COLO829 (cell line): ENCODE data around the gene STARD3.

Experiments used
- DNase-seq: peaks from one replicate; pipeline ENCODE4 v3.0.0; 2012; ENCODE audit warnings: low spot score

The STARD3 gene

DNA sequence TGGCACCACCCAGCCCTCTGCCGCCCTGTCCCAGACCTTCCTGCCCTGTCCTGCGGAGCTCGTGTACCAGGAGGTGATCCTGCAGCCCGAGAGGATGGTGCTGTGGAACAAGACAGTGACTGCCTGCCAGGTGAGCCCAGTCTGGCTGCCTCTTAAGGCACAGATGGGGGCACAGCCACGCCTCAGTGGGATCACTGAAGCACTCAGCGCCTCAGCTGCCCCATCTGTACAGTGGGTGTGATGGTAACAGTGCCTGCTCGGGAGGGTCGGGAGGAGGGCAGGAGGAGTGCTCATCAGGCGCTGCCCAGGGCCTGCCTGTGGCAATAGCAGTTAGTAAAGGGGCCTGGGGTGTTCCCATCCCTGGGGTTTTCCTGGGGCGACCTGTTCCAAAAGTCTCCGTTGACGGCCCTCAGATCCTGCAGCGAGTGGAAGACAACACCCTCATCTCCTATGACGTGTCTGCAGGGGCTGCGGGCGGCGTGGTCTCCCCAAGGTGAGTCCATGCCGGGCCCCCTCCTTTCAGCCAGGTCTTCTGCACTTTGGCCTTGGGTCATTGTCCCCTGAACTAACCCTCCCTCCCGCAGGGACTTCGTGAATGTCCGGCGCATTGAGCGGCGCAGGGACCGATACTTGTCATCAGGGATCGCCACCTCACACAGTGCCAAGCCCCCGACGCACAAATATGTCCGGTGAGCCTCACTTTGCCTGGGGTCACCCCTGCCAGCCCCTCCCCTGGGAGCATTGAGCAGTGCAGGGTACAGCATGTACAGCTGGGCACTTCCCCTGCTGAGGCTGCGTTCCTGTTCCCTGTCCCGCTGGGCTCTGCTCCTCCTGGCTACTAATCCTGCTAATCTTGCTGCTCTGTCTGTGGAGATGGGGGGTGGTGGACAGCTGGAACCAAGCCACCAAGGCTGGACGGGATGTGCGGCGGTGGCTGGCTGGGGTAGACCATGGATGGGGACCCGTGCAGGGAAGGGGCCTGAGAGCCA lies 23.7 kb downstream of the STARD3 start:
- DNase-seq = no peak

DNA sequence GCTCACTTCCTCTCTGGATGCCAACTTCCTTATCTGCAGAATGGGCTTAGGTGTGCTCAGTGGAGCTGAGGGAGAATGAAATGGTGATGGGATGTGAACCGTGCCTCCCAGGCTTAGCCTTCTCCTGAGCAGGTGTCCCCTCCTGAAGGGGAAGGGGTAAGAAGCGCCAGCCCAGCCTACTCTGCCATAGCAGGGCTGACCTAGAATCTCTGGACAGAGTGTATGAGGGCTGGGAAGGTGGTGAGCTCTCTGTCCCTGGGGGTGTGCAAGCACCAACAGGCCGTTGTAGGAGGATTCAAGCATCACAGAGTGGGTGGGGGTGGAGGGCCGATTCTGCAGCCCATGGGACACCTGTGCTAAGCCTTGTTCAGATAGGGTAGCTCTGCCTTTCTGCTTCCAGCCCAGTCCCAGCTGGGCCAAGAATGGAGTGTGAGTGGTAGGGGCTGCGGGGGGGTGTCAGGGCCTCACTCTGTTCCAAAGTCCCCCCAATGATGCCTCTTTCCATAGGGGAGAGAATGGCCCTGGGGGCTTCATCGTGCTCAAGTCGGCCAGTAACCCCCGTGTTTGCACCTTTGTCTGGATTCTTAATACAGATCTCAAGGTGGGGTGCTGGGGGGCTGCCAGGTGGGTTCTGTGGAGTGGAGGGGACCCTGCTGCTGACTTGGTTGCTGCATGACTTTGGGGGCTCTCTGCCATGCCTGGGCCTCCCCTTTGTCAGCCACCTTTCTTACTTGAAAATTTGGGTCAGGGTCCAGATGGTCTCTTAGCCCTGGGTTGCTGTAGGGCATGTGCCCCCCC lies 25.0 kb downstream of the STARD3 start:
- DNase-seq = no peak

DNA sequence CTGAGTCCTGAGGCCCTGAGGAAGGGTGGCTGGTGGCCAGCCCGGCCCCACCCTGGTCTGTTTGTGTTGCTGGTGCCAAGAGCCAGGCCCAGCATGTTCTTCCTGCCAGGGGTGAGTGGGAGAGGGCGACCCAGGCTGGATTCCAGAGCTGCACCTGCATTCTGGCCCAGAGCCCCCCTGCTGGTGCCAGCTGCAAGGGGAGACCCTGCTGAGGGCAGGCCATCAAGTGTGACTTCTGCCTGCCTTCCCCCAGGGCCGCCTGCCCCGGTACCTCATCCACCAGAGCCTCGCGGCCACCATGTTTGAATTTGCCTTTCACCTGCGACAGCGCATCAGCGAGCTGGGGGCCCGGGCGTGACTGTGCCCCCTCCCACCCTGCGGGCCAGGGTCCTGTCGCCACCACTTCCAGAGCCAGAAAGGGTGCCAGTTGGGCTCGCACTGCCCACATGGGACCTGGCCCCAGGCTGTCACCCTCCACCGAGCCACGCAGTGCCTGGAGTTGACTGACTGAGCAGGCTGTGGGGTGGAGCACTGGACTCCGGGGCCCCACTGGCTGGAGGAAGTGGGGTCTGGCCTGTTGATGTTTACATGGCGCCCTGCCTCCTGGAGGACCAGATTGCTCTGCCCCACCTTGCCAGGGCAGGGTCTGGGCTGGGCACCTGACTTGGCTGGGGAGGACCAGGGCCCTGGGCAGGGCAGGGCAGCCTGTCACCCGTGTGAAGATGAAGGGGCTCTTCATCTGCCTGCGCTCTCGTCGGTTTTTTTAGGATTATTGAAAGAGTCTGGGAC lies 25.8 kb downstream of the STARD3 start:
- DNase-seq = no peak

DNA sequence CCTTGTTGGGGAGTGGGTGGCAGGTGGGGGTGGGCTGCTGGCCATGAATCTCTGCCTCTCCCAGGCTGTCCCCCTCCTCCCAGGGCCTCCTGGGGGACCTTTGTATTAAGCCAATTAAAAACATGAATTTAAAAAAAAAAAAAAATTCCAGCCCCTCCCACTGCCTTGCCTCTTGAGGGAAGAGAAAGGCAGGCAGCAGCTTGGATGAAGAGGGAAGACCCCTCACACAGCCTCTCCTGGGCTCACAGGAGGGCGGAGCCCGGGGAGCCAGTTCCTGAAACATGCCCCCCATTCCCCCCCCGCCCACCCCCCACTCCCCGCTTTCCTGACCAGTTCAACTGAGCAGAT lies 26.4 kb downstream of the STARD3 start:
- DNase-seq = no peak

DNA sequence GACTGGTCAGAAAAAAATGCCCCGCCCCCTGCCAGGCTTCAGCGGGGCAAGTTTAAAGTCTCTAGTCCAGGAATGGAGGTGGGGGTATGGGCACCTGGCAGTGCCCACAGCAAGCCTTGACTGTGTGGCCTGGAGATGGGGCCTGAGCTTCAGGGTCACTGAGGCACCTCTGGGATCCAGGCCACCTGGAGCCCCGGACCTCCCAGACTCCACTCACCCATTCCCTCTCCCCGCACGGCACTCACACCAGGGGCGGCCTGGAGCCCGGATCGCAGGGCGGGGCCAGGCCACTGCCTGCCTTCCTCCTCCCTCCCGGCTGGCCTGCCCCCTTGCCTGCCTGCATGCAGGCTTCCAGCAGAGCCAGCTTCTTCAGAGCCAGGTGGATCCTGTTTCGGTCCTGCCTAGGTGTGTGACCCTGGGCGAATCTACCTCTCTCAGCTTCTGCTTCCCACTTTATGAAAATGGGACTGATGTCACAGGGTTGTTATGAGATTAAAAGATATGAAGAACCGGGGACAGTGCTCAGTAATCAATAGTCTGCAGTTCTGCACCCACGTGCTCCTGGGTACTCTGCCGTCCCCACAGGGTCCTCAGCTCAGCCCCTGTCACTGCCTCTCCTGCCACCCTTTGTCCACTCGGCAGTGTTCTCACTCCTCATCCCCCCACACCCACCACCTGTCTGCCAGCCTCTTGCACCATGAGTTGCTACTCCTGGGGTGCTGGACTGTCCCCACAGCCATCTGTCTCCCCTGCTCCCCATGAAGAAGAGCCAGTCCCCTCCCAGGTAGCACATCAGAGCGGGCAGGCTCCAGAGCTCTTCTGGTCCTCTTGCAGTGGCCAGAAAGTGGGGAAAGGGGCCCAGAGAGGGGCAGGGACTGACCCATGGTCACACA lies 27.0 kb downstream of the STARD3 start:
- no peak for DNase-seq

DNA sequence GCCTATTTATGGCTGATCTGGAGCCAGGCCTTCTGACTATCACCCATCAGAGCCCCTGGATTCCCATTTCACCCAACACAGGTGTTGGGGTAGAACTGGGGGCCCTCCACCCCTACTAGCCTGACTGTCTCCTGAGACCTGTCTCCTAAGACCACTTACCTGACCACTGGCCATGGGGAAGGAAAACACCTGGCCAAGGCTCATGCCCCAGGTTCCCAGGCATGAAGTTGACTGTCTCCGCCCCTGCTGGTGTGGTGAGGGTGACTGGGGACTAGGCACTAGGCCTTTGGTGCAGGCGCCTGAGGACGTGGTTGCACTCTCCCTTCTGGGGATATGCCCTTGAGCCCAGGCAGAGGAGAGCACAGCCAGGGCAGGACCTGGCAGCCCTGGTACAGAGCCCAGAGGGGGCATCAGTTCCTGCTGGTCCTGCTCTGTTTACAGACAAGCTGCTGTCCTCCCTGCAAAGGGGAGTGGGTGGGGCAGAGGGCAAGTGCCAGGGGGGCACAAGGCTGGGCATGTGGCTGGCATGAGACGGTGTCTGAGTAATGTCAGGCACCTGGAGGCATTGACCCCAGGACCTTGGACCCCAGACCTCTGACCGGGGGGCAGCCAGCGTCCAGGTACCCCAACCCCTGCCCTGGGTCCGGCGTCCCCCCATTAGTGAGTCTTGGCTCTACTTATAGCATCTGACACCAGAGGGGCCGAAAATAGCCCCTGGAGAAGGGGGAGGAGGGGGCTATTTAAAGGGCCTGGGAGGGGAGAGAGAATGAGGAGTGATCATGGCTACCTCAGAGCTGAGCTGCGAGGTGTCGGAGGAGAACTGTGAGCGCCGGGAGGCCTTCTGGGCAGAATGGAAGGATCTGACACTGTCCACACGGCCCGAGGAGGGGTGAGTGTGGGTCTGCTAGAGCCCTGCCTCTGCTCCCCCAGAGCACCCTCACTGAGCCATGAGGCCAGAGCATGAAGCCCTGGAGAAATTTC lies 27.9 kb downstream of the STARD3 start, which contains the start of gene TCAP:
TCAP (plus strand) TSS at position 769 of the 981 bp plus-strand sequence; CDS start at position 780, 11 bp downstream.
- DNase-seq = no peak

DNA sequence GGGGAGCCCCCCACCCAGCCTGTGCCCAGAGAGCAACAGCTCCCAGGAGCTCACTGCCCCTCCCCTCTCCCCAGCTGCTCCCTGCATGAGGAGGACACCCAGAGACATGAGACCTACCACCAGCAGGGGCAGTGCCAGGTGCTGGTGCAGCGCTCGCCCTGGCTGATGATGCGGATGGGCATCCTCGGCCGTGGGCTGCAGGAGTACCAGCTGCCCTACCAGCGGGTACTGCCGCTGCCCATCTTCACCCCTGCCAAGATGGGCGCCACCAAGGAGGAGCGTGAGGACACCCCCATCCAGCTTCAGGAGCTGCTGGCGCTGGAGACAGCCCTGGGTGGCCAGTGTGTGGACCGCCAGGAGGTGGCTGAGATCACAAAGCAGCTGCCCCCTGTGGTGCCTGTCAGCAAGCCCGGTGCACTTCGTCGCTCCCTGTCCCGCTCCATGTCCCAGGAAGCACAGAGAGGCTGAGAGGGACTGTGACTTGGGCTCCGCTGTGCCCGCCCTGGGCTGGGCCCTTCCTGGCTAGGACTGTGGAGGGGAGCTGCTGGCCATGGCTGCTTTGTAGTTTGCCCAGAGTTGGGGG lies 28.8 kb downstream of the STARD3 start:
- no peak for DNase-seq

DNA sequence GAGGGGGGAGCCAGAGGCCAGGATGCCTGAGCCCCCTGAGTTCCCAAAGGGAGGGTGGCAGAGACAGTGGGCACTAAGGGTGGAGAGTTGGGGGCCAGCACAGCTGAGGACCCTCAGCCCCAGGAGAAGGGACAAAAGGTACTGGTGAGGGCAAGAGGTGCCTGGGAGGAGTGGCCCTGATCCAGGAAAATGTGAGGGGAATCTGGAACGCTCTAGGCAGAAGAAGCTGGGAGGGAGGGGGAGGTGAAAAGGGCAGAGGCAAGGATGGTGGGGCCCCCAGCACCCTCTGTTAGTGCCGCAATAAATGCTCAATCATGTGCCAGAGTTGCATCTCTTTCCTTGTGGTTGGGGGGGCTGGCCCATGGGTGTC lies 29.3 kb downstream of the STARD3 start:
- no peak for DNase-seq

DNA sequence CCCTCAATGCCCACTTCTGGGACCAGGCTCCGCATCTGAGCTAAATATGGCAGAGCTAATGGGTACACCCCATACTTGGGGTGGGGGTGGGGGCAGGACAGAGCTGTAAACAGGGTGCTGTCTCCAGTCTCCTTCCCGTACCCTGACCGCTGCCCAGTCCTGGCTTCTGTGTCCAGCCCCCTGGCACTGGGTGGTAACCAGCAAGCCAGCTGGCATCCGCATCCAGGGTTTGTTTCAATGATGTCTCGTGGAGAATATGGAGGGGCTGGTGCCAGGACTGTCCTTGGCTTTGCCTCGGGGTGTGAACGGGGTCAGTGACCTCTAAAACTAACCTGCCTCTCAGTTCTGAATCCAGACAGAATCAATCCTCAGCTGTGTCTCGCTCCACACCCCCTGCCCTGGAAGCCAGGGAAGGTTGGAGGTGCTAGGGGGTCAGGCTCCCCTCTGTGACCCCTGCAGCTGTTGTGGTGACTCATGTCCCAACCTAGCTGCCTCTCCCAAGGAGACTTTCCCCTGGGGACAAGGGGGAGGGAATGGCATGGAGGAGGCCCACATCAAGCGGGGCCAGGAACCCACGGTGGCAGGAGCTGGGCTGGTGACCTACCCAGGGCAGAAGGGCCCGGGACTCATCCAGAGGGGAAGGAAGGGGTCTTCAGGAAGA lies 29.8 kb downstream of the STARD3 start:
- no peak for DNase-seq

DNA sequence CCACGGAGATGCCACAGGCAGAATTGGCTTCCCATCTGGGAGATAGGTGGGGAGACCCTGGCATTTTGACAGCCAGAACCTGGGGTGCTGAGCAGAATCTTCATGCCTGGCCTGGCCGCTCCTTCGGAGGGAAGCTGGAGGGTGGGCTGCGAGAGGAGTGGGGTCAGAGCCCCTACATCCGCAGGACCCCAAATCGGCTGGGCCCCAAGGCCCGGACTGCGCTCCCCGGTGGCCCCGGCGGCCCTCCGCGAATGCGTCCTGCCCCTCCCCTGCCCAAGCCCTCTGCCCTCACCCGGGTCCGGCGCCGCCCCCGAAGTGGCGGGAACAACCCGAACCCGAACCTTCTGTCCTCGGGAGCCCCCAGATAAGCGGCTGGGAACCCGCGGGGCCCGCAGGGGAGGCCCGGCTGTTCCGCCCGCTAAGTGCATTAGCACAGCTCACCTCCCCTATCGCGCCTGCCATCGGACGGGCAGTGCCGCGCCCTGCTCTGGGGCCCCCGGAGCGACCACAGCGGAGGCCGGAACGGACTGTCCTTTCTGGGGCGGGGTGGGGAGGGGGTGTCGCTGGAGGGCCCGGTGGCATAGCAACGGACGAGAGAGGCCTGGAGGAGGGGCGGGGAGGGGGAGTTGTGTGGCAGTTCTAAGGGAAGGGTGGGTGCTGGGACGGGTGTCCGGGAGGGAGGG lies 30.5 kb downstream of the STARD3 start:
- no peak for DNase-seq

DNA sequence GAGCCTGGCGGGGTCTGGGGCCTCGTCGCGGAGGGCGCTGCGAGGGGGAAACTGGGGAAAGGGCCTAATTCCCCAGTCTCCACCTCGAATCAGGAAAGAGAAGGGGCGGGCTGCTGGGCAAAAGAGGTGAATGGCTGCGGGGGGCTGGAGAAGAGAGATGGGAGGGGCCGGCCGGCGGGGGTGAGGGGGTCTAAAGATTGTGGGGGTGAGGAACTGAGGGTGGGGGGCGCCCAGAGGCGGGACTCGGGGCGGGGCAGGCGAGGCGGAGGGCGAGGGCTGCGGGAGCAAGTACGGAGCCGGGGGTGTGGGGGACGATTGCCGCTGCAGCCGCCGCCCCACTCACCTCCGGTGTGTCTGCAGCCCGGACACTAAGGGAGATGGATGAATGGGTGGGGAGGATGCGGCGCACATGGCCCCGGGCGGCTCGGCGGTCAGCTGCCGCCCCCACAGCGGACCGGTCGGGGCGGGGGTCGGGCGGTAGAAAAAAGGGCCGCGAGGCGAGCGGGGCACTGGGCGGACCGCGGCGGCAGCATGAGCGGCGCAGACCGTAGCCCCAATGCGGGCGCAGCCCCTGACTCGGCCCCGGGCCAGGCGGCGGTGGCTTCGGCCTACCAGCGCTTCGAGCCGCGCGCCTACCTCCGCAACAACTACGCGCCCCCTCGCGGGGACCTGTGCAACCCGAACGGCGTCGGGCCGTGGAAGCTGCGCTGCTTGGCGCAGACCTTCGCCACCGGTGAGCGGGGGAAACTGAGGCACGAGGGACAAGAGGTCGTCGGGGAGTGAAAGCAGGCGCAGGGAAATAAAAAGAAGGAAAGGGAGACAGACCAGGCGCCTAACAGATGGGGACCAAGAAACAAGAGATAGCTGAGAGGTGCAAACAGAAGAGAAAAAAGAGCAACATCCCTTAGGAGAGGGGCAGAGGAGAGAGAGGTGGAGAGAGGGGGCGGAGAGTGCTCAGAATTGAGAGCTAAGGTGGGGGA lies 31.3 kb downstream of the STARD3 start, which contains the start of gene PNMT:
PNMT (plus strand) TSS at position 509 of the 980 bp plus-strand sequence; CDS start at position 532, 23 bp downstream.
- DNase-seq = peak; percentile 35

DNA sequence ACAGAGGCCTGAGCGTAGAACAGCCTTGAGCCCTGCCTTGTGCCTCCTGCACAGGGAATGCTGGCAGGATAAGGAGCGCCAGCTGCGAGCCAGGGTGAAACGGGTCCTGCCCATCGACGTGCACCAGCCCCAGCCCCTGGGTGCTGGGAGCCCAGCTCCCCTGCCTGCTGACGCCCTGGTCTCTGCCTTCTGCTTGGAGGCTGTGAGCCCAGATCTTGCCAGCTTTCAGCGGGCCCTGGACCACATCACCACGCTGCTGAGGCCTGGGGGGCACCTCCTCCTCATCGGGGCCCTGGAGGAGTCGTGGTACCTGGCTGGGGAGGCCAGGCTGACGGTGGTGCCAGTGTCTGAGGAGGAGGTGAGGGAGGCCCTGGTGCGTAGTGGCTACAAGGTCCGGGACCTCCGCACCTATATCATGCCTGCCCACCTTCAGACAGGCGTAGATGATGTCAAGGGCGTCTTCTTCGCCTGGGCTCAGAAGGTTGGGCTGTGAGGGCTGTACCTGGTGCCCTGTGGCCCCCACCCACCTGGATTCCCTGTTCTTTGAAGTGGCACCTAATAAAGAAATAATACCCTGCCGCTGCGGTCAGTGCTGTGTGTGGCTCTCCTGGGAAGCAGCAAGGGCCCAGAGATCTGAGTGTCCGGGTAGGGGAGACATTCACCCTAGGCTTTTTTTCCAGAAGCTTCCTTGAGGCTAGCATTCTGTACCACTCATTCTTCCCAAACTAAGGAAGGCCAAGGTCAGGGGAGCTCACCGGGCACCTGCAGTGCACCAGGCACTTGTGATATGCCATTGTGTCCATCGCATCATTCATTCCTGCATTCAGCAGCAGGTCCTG lies 33.2 kb downstream of the STARD3 start:
- no peak for DNase-seq

DNA sequence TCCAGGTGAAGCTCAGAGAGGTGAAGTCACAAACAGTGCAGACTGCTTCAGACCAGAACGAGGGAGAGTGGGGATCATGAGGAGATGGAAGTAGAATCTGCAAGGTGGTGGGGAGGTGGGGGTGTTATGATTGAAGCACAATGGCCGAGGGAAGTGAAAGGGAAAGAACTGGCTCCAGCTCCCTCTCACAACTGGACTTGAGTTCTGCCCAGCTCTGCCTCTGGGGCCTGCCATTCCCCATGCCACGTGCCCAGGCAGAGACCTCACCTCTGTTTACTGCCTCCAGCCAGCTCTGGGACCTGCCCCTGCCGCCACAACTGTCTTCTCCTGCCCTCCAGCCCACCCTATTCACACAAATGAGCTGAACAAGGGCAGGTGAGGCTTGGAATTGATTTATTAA lies 33.8 kb downstream of the STARD3 start:
- no peak for DNase-seq

DNA sequence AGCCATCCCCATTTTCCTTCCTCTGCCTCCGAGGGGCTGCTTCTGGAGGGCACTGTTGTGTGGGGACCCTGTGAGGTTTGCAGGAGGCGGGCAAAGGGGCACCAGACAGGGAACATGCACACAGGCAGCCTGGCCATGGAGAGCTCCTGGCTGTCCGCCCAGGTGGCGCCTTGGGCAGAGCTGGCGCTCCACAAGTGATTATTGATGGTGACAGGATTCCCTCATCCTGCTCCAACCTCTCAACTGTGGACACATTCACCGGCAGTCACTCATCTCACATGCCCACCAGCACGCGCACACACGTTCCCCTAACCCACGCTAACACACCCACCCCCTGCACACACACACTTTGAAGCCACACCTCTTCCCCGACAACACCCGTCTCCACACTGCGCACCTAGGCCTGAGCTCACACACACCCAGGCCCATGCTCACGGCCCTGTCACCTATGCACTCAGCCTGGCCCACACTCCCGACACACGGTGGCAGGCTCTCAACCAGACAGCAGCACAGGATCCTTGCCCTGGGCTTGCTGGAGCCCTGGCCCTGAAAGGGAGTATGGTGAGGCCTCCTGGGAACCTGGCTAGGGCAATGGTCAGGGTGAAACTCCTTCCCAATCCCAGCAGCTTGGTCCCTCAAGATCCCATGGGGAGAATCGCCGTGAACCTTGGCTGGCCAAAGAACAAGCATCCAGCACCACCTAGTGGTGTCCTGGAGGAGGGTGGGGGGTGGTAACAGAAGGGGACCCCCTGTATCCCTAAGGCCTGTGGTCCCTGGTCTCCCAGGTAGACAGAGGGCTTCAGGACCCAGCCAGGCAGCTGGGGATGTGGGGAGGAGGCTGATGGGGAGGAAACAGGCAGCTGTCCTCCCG lies 34.9 kb downstream of the STARD3 start:
- DNase-seq = no peak
